PC-3 (cell line): ENCODE measurements around the gene LDLRAP1. TPM values are rescaled to one million over a fixed set of nuclear protein-coding genes. Genes with fewer than 3 reads are reported as not detected.

ENCODE experiments used
- ATAC-seq: fragments of 200-7000 bp; cut with Tn5 transposase; 2 replicates; pipeline ENCODE4 v1.9.1; 2020; ENCODE audit warnings: mild to moderate bottlenecking, moderate library complexity
- BruUV-seq: library from RNA; stranded (reverse); fragments of 400-500 nt; replicated peaks from 2 replicates; lab custom pipeline; 2021; lab: Mats Ljungman, UMichigan
- CTCF ChIA-PET: fragments of 300-600 bp; sonication (Branson Sonifier 250); formaldehyde crosslinking; loops from one replicate; lab custom pipeline; 2022; ENCODE audit warnings: antibody characterized with exemption; lab: Charles Lee
- POLR2A ChIA-PET: fragments of 300-600 bp; sonication (Branson Sonifier 250); formaldehyde crosslinking; loops from one replicate; lab custom pipeline; 2022; ENCODE audit warnings: antibody characterized with exemption; ENCODE audit not compliant: unreplicated experiment; lab: Charles Lee
- DNase-seq: peaks from one replicate; pipeline ENCODE4 v3.0.0-alpha.2; 2015
- H2AFZ ChIP-seq: fragments of 300-600 bp; sonication (generic); 2 replicates; pipeline ENCODE4 v1.6.0; 2016; ENCODE audit warnings: antibody characterized with exemption, low read length
- H3F3A ChIP-seq: fragments of 300-600 bp; sonication (generic); one replicate; pipeline ENCODE4 v1.6.0; 2017; ENCODE audit warnings: antibody characterized with exemption, low read length, control low read depth, mild to moderate bottlenecking; ENCODE audit not compliant: unreplicated experiment
- H3K27ac ChIP-seq: fragments of 300-600 bp; sonication (generic); 2 replicates; pipeline ENCODE4 v1.5.1; 2016; ENCODE audit warnings: mild to moderate bottlenecking, low read length
- H3K27me3 ChIP-seq: fragments of 300-600 bp; sonication (generic); 2 replicates; pipeline ENCODE4 v1.6.1; 2016; ENCODE audit warnings: low read length, mixed read lengths
- H3K36me3 ChIP-seq: fragments of 300-600 bp; sonication (generic); 2 replicates; pipeline ENCODE4 v1.6.1; 2016; ENCODE audit warnings: low read depth, mixed run types, low read length, mixed read lengths
- H3K4me1 ChIP-seq: fragments of 300-600 bp; sonication (generic); 2 replicates; pipeline ENCODE4 v1.5.1; 2016; ENCODE audit warnings: low read length; ENCODE audit not compliant: insufficient read depth
- H3K4me2 ChIP-seq: fragments of 300-600 bp; sonication (generic); 2 replicates; pipeline ENCODE4 v1.6.0; 2016; ENCODE audit warnings: low read length
- H3K4me3 ChIP-seq: fragments of 300-600 bp; sonication (generic); 2 replicates; pipeline ENCODE4 v1.5.1; 2016; ENCODE audit warnings: mild to moderate bottlenecking, low read length, mixed read lengths
- H3K79me2 ChIP-seq: fragments of 300-600 bp; sonication (generic); 2 replicates; pipeline ENCODE4 v1.6.1; 2017; ENCODE audit warnings: low read length, mixed read lengths
- H3K9ac ChIP-seq: fragments of 300-600 bp; sonication (generic); 2 replicates; pipeline ENCODE4 v1.6.0; 2016; ENCODE audit warnings: mild to moderate bottlenecking, low read length
- H3K9me2 ChIP-seq: fragments of 300-600 bp; sonication (generic); replicated peaks from 2 replicates; pipeline ENCODE4 v1.6.1; 2016; ENCODE audit warnings: mixed run types, low read length, mixed read lengths
- H3K9me3 ChIP-seq: fragments of 300-600 bp; sonication (generic); 2 replicates; pipeline ENCODE4 v1.6.1; 2016; ENCODE audit warnings: low read length, mixed read lengths
- H4K20me1 ChIP-seq: fragments of 300-600 bp; sonication (generic); 2 replicates; pipeline ENCODE4 v1.6.1; 2016; ENCODE audit warnings: low read length, mixed read lengths
- CTCF ChIP-seq: fragments of 300-600 bp; sonication (generic); conservative IDR thresholded peaks from 2 replicates; pipeline ENCODE4 v1.5.1; 2017; ENCODE audit warnings: antibody characterized with exemption, low read depth, mild to moderate bottlenecking, low read length
- EZH2 ChIP-seq: fragments of 300-600 bp; sonication (generic); IDR thresholded peaks from one replicate; pipeline ENCODE4 v1.6.1; 2017; ENCODE audit warnings: antibody characterized with exemption, mild to moderate bottlenecking, low read length; ENCODE audit not compliant: unreplicated experiment
- EZH2phosphoT487 ChIP-seq: fragments of 300-600 bp; sonication (generic); IDR thresholded peaks from 2 replicates; pipeline ENCODE4 v1.6.1; 2018; ENCODE audit warnings: mild to moderate bottlenecking, antibody characterized with exemption, low read length, borderline replicate concordance
- intact Hi-C: fragments of 100-400 bp; cut with micrococcal nuclease; formaldehyde crosslinking; loops from 2 replicates; pipeline ENCODE4 v1.9.0; 2023
- total RNA-seq: library from RNA; depleted of rRNA; stranded (reverse); fragments of >200 nt; gene quantifications from 2 replicates; pipeline ENCODE4 v1.2.3, GENCODE V29; 2014

The LDLRAP1 gene
- total RNA-seq, 1 experiment from 2014 or later = 26.5 TPM

- no peaks in the 10 kb centered on the region for H3K36me3 ChIP-seq
- POLR2A ChIA-PET = no interaction called here
- BruUV-seq = no TSS peak
- no peak overlapping the region for H2AFZ ChIP-seq
- ATAC-seq (no peak), DNase-seq (no peak)
- no peak overlapping the region for H3K27ac ChIP-seq
- no peaks in the 10 kb centered on the region for H3K4me1 ChIP-seq
- CTCF ChIA-PET = no interaction called here
- H3K9ac ChIP-seq = no peak overlapping the region
- intact Hi-C loops = no loop called here
- no peak overlapping the region for H3K4me2 ChIP-seq
- no peaks in the 10 kb centered on the region for H3K9me2 ChIP-seq
- TF ChIP-seq EZH2phosphoT487 = no peak
- TF ChIP-seq EZH2 = no peak
- TF ChIP-seq CTCF = no peak
- H3K79me2 ChIP-seq = no peaks in the 10 kb centered on the region
- H3K4me3 ChIP-seq = no peak overlapping the region
- H3K9me3 ChIP-seq = no peaks in the 10 kb centered on the region
- no peaks in the 10 kb centered on the region for H3K27me3 ChIP-seq
- no peaks in the 10 kb centered on the region for H4K20me1 ChIP-seq
- H3F3A ChIP-seq = no peaks in the 10 kb centered on the region
These were observed 36.2 kb downstream of the LDLRAP1 start for GRCh38 chr1:25579292-25580252.

GRCh38 chr1:25580927-25581326, 37.5 kb downstream of the LDLRAP1 start:
- ATAC-seq = no peak
- ChIA-PET CTCF (no interaction called here), POLR2A (no interaction called here)

More at GRCh38 chr1:25580927-25581326, 37.5 kb downstream of the LDLRAP1 start:
- Histone ChIP-seq H3F3A (no peaks in the 10 kb centered on the region), H3K27ac (no peak overlapping the region), H3K27me3 (no peaks in the 10 kb centered on the region), H3K9me3 (no peaks in the 10 kb centered on the region), H3K4me1 (no peaks in the 10 kb centered on the region), H3K4me2 (no peak overlapping the region), H3K4me3 (no peak overlapping the region), H3K9ac (no peak overlapping the region), H4K20me1 (no peaks in the 10 kb centered on the region), H3K9me2 (no peaks in the 10 kb centered on the region), H3K36me3 (no peaks in the 10 kb centered on the region), H2AFZ (no peak overlapping the region), H3K79me2 (no peaks in the 10 kb centered on the region)
- intact Hi-C loops = no loop called here
- no peak for DNase-seq
- no TSS peak for BruUV-seq
- TF ChIP-seq EZH2phosphoT487 (no peak), EZH2 (no peak), CTCF (no peak)
